IMR-90 (cell line): ENCODE results near the gene NAP1L1.

ENCODE experiments used
- BHLHE40 ChIP-seq: fragments of 150-350 bp; IDR thresholded peaks from 2 replicates; pipeline ENCODE4 v1.6.1; 2016; ENCODE audit warnings: mild to moderate bottlenecking, low read depth, low read length
- MAZ ChIP-seq: IDR thresholded peaks from 2 replicates; pipeline ENCODE4 v1.6.1; 2012; ENCODE audit warnings: low read depth, mild to moderate bottlenecking, low read length, improper control_type of control experiment, moderate library complexity, borderline replicate concordance
- MXI1 ChIP-seq: IDR thresholded peaks from 2 replicates; pipeline ENCODE4 v1.6.1; 2012; ENCODE audit warnings: low read depth, mild to moderate bottlenecking, low read length, moderate library complexity, borderline replicate concordance
- NFE2L2 ChIP-seq: fragments of 150-350 bp; IDR thresholded peaks from 2 replicates; pipeline ENCODE4 v1.6.1; 2016; ENCODE audit warnings: low read depth, mild to moderate bottlenecking, low read length
- POLR2A ChIP-seq: IDR thresholded peaks from 2 replicates; pipeline ENCODE4 v1.6.1; 2012; ENCODE audit warnings: mild to moderate bottlenecking, low read depth, low read length
- RAD21 ChIP-seq: IDR thresholded peaks from 2 replicates; pipeline ENCODE4 v1.6.1; 2012; ENCODE audit warnings: low read length, improper control_type of control experiment
- USF2 ChIP-seq: fragments of 150-350 bp; IDR thresholded peaks from 2 replicates; pipeline ENCODE4 v1.6.1; 2017; ENCODE audit warnings: mild to moderate bottlenecking, antibody characterized with exemption, low read length, low read depth
- TF ChIP-seq, protein P1 (sequence below): conservative IDR thresholded peaks from 2 replicates; pipeline ENCODE4 v1.5.1; 2012; ENCODE audit warnings: mild to moderate bottlenecking, low read depth, low read length, improper control_type of control experiment

DNA sequence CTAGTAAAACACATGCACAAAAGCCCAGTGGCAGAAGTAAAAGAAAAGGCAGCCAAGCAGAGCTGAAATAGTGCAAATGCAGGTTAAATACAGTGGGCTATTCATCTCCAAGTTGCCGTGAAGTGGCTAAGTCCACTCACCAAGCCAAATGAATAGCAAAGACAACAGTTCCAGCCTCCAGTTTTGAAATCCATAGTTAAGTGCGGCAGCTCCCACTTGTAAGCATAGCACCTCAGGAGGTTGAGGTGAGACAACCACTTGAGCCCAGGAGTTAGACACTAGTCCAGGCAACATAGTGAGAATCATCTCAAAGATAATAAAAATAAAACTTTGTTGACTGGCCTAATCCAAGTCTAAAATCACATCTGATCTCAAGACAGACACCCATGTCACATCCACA lies 43.1 kb downstream of the NAP1L1 start:
- no peak for TF ChIP-seq POLR2A
- TF ChIP-seq, protein P1, sequence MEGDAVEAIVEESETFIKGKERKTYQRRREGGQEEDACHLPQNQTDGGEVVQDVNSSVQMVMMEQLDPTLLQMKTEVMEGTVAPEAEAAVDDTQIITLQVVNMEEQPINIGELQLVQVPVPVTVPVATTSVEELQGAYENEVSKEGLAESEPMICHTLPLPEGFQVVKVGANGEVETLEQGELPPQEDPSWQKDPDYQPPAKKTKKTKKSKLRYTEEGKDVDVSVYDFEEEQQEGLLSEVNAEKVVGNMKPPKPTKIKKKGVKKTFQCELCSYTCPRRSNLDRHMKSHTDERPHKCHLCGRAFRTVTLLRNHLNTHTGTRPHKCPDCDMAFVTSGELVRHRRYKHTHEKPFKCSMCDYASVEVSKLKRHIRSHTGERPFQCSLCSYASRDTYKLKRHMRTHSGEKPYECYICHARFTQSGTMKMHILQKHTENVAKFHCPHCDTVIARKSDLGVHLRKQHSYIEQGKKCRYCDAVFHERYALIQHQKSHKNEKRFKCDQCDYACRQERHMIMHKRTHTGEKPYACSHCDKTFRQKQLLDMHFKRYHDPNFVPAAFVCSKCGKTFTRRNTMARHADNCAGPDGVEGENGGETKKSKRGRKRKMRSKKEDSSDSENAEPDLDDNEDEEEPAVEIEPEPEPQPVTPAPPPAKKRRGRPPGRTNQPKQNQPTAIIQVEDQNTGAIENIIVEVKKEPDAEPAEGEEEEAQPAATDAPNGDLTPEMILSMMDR = no peak
- TF ChIP-seq MAZ = no peak
- TF ChIP-seq MXI1 = no peak
- TF ChIP-seq NFE2L2 = no peak
- TF ChIP-seq RAD21 = no peak
- no peak for TF ChIP-seq BHLHE40
- TF ChIP-seq USF2 = no peak
